ENCODE results near the gene LRRC58. TPM values are rescaled to one million over a fixed set of nuclear protein-coding genes. Genes with fewer than 3 reads are reported as not detected.

LRRC58 gene
- total RNA-seq, 1 experiment from 2014 or later, result 29.5 TPM

- no peak overlapping the region for H3K4me3 ChIP-seq (ENCODE audit: low read depth in 2 of 2, low read length in 2 of 2)
- no TSS peak for BruUV-seq (replicated peaks)
- POLR2A ChIA-PET, result no interaction called here
- no peak for DNase-seq (ENCODE audit: low read depth, low spot score)
- peaks cover 9% of the 10 kb centered on the region for H3K36me3 ChIP-seq (ENCODE audit: control insufficient read depth, insufficient read depth, low read length)
- intact Hi-C loops (cut with micrococcal nuclease; ENCODE audit: unreplicated experiment), result no loop called here
- no peak overlapping the region for H3K27ac ChIP-seq (ENCODE audit: low read length)
- peaks cover 16% of the 10 kb centered on the region for H3K9me3 ChIP-seq (ENCODE audit: control insufficient read depth, insufficient read depth, low read depth, low read length)
- TF ChIP-seq SIN3A (IDR thresholded peaks at IDR 0.05; ENCODE audit: borderline replicate concordance, insufficient read depth, low read depth, low read length), result no peak
- TF ChIP-seq, protein P1, sequence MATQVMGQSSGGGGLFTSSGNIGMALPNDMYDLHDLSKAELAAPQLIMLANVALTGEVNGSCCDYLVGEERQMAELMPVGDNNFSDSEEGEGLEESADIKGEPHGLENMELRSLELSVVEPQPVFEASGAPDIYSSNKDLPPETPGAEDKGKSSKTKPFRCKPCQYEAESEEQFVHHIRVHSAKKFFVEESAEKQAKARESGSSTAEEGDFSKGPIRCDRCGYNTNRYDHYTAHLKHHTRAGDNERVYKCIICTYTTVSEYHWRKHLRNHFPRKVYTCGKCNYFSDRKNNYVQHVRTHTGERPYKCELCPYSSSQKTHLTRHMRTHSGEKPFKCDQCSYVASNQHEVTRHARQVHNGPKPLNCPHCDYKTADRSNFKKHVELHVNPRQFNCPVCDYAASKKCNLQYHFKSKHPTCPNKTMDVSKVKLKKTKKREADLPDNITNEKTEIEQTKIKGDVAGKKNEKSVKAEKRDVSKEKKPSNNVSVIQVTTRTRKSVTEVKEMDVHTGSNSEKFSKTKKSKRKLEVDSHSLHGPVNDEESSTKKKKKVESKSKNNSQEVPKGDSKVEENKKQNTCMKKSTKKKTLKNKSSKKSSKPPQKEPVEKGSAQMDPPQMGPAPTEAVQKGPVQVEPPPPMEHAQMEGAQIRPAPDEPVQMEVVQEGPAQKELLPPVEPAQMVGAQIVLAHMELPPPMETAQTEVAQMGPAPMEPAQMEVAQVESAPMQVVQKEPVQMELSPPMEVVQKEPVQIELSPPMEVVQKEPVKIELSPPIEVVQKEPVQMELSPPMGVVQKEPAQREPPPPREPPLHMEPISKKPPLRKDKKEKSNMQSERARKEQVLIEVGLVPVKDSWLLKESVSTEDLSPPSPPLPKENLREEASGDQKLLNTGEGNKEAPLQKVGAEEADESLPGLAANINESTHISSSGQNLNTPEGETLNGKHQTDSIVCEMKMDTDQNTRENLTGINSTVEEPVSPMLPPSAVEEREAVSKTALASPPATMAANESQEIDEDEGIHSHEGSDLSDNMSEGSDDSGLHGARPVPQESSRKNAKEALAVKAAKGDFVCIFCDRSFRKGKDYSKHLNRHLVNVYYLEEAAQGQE (IDR thresholded peaks at IDR 0.05; ENCODE audit: insufficient read depth in 1 of 2, low read depth in 2 of 2, low read length in 1 of 2), result no peak
- TF ChIP-seq TCF7L2 (IDR thresholded peaks at IDR 0.05; ENCODE audit: low read depth, low read length), result no peak
- TF ChIP-seq POLR2AphosphoS5 (IDR thresholded peaks at IDR 0.05; ENCODE audit: low read depth, low read length), result no peak
- TF ChIP-seq, protein P2, sequence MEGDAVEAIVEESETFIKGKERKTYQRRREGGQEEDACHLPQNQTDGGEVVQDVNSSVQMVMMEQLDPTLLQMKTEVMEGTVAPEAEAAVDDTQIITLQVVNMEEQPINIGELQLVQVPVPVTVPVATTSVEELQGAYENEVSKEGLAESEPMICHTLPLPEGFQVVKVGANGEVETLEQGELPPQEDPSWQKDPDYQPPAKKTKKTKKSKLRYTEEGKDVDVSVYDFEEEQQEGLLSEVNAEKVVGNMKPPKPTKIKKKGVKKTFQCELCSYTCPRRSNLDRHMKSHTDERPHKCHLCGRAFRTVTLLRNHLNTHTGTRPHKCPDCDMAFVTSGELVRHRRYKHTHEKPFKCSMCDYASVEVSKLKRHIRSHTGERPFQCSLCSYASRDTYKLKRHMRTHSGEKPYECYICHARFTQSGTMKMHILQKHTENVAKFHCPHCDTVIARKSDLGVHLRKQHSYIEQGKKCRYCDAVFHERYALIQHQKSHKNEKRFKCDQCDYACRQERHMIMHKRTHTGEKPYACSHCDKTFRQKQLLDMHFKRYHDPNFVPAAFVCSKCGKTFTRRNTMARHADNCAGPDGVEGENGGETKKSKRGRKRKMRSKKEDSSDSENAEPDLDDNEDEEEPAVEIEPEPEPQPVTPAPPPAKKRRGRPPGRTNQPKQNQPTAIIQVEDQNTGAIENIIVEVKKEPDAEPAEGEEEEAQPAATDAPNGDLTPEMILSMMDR (IDR thresholded peaks at IDR 0.05), result no peak
- CTCF ChIA-PET, result no interaction called here
- H3K4me1 ChIP-seq (ENCODE audit: control insufficient read depth, insufficient read depth, low read length), result peaks cover 20% of the 10 kb centered on the region
- in situ Hi-C loops (cut with HindIII; ENCODE audit: low pct_unique_long_range_greater_than_20kb, low sequenced_read_pairs), result no loop called here
- H3K27me3 ChIP-seq (ENCODE audit: control insufficient read depth, insufficient read depth, low read length), result no peaks in the 10 kb centered on the region
- no peak for ATAC-seq
These were observed 4.8 kb downstream of the LRRC58 start for GRCh38 chr3:120344349-120344748.

GRCh38 chr3:120341658-120342346 is 7.4 kb downstream of the LRRC58 start:
- peaks cover 16% of the 10 kb centered on the region for H3K9me3 ChIP-seq (ENCODE audit: control insufficient read depth, insufficient read depth, low read depth, low read length)
- intact Hi-C loops (cut with micrococcal nuclease; ENCODE audit: unreplicated experiment) (no loop called here), in situ Hi-C loops (cut with HindIII; ENCODE audit: low pct_unique_long_range_greater_than_20kb, low sequenced_read_pairs) (no loop called here)
- H3K27ac ChIP-seq (ENCODE audit: low read length), result no peak overlapping the region
- BruUV-seq (replicated peaks), result no TSS peak
- peaks cover 5% of the 10 kb centered on the region for H3K36me3 ChIP-seq (ENCODE audit: control insufficient read depth, insufficient read depth, low read length)
- CTCF ChIA-PET, result no interaction called here
- H3K27me3 ChIP-seq (ENCODE audit: control insufficient read depth, insufficient read depth, low read length), result no peaks in the 10 kb centered on the region
- TF ChIP-seq POLR2AphosphoS5 (IDR thresholded peaks at IDR 0.05; ENCODE audit: low read depth, low read length) (no peak), TCF7L2 (IDR thresholded peaks at IDR 0.05; ENCODE audit: low read depth, low read length) (no peak), SIN3A (IDR thresholded peaks at IDR 0.05; ENCODE audit: borderline replicate concordance, insufficient read depth, low read depth, low read length) (no peak)
- TF ChIP-seq, protein P1 (IDR thresholded peaks at IDR 0.05; ENCODE audit: insufficient read depth in 1 of 2, low read depth in 2 of 2, low read length in 1 of 2), result no peak
- TF ChIP-seq, protein P2 (IDR thresholded peaks at IDR 0.05), result no peak
- H3K4me3 ChIP-seq (ENCODE audit: low read depth in 2 of 2, low read length in 2 of 2), result no peak overlapping the region
- peaks cover 14% of the 10 kb centered on the region for H3K4me1 ChIP-seq (ENCODE audit: control insufficient read depth, insufficient read depth, low read length)
- DNase-seq (ENCODE audit: low read depth, low spot score) (no peak), ATAC-seq (no peak)
- POLR2A ChIA-PET, result no interaction called here
